T-helper 2 cell (primary cell): Measurements from ENCODE around the gene BCAM.
"Not testable (repeated sequence)": the region's sequence is repeated elsewhere in the genome, so short reads cannot be mapped to it uniquely, and the experiment has no call there.

Experiments
- DNase-seq, 5 experiments: peaks; one replicate each; pipeline versions ENCODE4 v3.0.0 to v3.0.0-alpha.2; 2012 to 2022

The BCAM gene

GRCh38 chr19:44856421-44857083 lies 47.6 kb downstream of the BCAM start:
- DNase-seq, result no peak

- DNase-seq, result no peak
These were observed 48.9 kb downstream of the BCAM start for GRCh38 chr19:44857837-44858236.

- DNase-seq, result not testable (repeated sequence)
These were observed 52.7 kb downstream of the BCAM start for GRCh38 chr19:44861576-44861975.

GRCh38 chr19:44863990-44864389 lies 55.1 kb downstream of the BCAM start:
- DNase-seq, result no peak

GRCh38 chr19:44865196-44865767 lies 56.4 kb downstream of the BCAM start:
- DNase-seq, result no peak

- DNase-seq, result no peak
These were observed 57.8 kb downstream of the BCAM start for GRCh38 chr19:44866664-44867063.

GRCh38 chr19:44867578-44867977 lies 58.7 kb downstream of the BCAM start:
- DNase-seq, result no peak

- DNase-seq, result no peak
These were observed 61.0 kb downstream of the BCAM start for GRCh38 chr19:44869733-44870470.
